ENCODE measurements around the gene STK38L. TPM values are rescaled to one million over a fixed set of nuclear protein-coding genes. Genes with fewer than 3 reads are reported as not detected.

Gene STK38L
- total RNA-seq, 3 donors from 2014 or later: 20.0 to 22.4 (median 22.3) TPM

GRCh38 chr12:27246141-27246540, 2.1 kb downstream of the STK38L start:
- H3K4me1 Mint-ChIP-seq (ENCODE audit: low read depth): peaks cover 34% of the 10 kb centered on the region
- DNase-seq (no peak), ATAC-seq (no peak)
- H3K27me3 Mint-ChIP-seq (ENCODE audit: low read depth): no peaks in the 10 kb centered on the region
- H3K4me3 Mint-ChIP-seq: peak overlapping the region; percentile 39
- H3K9me3 Mint-ChIP-seq: peaks cover 7% of the 10 kb centered on the region
- peaks cover 3% of the 10 kb centered on the region for H3K36me3 Mint-ChIP-seq (ENCODE audit: insufficient read depth)

- peaks cover 7% of the 10 kb centered on the region for H3K9me3 Mint-ChIP-seq
- DNase-seq (no peak), ATAC-seq (no peak)
- peaks cover 34% of the 10 kb centered on the region for H3K4me1 Mint-ChIP-seq (ENCODE audit: low read depth)
- H3K27me3 Mint-ChIP-seq (ENCODE audit: low read depth): no peaks in the 10 kb centered on the region
- H3K4me3 Mint-ChIP-seq: no peak overlapping the region
- H3K36me3 Mint-ChIP-seq (ENCODE audit: insufficient read depth): peaks cover 3% of the 10 kb centered on the region
Measured at GRCh38 chr12:27246774-27247173, 2.7 kb downstream of the STK38L start.

DNA sequence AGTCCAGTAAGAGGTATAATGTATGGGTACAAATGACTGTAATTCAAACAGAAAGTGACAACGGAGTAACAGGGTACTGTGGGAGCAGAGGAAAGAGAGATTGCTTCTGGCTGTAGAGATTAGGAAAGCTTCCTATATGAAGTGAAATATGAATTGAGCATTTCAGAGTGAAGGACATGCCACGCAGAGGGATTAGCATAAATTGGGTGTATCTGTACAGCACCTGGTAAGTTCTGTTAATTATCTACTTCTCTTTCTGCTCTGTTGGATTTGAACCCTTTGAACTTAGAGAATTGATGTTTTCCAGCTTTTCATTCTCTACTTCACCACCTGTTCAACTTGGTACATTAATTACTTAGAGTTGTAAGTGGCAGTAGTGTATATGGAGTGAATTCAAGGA, 8.8 kb downstream of the STK38L start:
- H3K27me3 Mint-ChIP-seq (ENCODE audit: low read depth): no peaks in the 10 kb centered on the region
- peaks cover 16% of the 10 kb centered on the region for H3K36me3 Mint-ChIP-seq (ENCODE audit: insufficient read depth)
- no peaks in the 10 kb centered on the region for H3K9me3 Mint-ChIP-seq
- H3K4me1 Mint-ChIP-seq (ENCODE audit: low read depth): peaks cover 34% of the 10 kb centered on the region
- no peak overlapping the region for H3K4me3 Mint-ChIP-seq
- no peak for ATAC-seq
- DNase-seq: no peak

DNA sequence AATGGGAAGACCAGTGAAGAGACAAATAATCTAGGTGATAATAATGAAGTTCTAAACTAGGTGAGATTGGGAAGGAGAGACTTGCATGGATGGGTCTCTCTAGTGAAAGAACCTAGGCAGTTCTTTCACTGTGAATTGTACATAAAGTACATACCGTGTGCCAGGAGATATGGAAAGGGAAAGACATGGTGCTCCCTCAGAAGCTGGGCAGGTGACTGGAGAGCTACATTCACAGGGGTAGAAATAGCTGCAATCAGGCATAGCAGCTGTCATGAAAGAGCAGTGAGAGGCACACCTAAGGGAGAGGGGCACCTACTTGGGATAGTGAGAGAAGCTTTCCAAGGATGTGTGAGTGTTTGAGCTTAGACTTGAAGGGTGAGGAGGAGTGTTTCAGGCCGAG, 9.3 kb downstream of the STK38L start:
- no peak for DNase-seq
- Mint-ChIP-seq H3K9me3 (no peaks in the 10 kb centered on the region), H3K27me3 (ENCODE audit: low read depth) (no peaks in the 10 kb centered on the region), H3K4me1 (ENCODE audit: low read depth) (peaks cover 30% of the 10 kb centered on the region), H3K36me3 (ENCODE audit: insufficient read depth) (peaks cover 16% of the 10 kb centered on the region), H3K4me3 (no peak overlapping the region)
- ATAC-seq: no peak

- DNase-seq (no peak), ATAC-seq (no peak)
- H3K9me3 Mint-ChIP-seq: no peaks in the 10 kb centered on the region
- H3K4me3 Mint-ChIP-seq: no peak overlapping the region
- peaks cover 22% of the 10 kb centered on the region for H3K36me3 Mint-ChIP-seq (ENCODE audit: insufficient read depth)
- H3K4me1 Mint-ChIP-seq (ENCODE audit: low read depth): peaks cover 34% of the 10 kb centered on the region
- no peaks in the 10 kb centered on the region for H3K27me3 Mint-ChIP-seq (ENCODE audit: low read depth)
Measured at GRCh38 chr12:27255806-27256205, 11.7 kb downstream of the STK38L start.

DNA sequence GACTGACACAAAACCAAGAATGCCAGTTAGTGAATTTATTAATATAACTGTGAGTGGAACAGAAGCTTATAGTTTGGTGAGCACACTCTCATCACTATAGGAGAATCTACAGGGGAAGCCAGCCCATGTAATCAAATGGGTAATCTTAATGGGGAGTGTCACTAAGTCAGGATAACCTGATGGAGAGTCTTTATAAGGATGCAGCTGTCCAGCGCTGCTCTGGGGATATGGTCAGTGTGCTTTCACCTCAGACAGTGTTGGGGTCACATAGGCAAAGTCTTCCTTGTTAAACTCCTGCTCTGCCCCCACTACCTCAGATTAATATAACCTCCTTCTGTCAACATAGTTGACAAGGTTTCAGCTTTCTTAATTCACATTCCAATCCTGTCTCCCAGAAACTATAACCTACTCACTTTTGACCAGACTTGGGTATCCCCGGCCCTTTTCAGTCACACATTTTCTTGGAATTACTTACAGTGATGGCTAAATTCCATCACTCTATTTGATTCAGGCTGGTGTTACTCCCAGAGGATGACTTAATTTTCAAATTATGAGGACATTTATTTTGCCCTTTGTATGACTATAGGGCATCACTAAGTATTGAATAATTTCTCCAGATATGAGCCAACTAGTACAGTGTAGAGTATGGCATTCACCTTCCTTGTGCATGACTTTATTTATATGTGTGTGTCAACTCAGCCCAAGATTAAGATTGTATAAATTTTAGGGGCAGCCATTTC, 13.2 kb downstream of the STK38L start:
- Mint-ChIP-seq H3K4me1 (ENCODE audit: low read depth) (peaks cover 38% of the 10 kb centered on the region), H3K9me3 (no peaks in the 10 kb centered on the region), H3K4me3 (no peak overlapping the region), H3K27me3 (ENCODE audit: low read depth) (no peaks in the 10 kb centered on the region), H3K36me3 (ENCODE audit: insufficient read depth) (peaks cover 20% of the 10 kb centered on the region)
- ATAC-seq (no peak), DNase-seq (no peak)

DNA sequence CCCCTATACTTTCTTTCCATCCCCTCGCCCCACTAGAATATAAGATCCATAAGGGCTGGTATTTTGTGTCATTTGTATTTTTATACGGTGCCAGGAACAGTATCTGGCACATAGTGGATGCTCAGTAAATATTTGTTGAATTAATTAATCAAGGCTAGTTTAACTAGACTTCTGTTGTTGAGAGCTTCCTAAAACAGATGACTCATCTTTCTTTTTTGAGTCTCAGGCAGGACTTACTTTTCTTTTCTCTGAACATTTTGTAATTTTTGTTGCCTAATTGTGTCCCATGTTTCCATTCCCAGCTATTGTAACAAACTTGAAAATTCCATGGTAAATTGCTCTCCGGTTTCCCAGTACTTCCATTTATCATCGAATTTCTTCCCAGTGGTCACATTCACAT, 16.7 kb downstream of the STK38L start:
- H3K9me3 Mint-ChIP-seq: peaks cover 8% of the 10 kb centered on the region
- no peak for DNase-seq
- H3K4me3 Mint-ChIP-seq: no peak overlapping the region
- peaks cover 25% of the 10 kb centered on the region for H3K36me3 Mint-ChIP-seq (ENCODE audit: insufficient read depth)
- no peak for ATAC-seq
- H3K4me1 Mint-ChIP-seq (ENCODE audit: low read depth): peaks cover 24% of the 10 kb centered on the region
- H3K27me3 Mint-ChIP-seq (ENCODE audit: low read depth): no peaks in the 10 kb centered on the region

GRCh38 chr12:27261866-27262265, 17.8 kb downstream of the STK38L start:
- H3K27me3 Mint-ChIP-seq (ENCODE audit: low read depth): no peaks in the 10 kb centered on the region
- DNase-seq: no peak
- ATAC-seq: no peak
- no peak overlapping the region for H3K4me3 Mint-ChIP-seq
- peaks cover 8% of the 10 kb centered on the region for H3K9me3 Mint-ChIP-seq
- peaks cover 24% of the 10 kb centered on the region for H3K36me3 Mint-ChIP-seq (ENCODE audit: insufficient read depth)
- H3K4me1 Mint-ChIP-seq (ENCODE audit: low read depth): peaks cover 18% of the 10 kb centered on the region

DNA sequence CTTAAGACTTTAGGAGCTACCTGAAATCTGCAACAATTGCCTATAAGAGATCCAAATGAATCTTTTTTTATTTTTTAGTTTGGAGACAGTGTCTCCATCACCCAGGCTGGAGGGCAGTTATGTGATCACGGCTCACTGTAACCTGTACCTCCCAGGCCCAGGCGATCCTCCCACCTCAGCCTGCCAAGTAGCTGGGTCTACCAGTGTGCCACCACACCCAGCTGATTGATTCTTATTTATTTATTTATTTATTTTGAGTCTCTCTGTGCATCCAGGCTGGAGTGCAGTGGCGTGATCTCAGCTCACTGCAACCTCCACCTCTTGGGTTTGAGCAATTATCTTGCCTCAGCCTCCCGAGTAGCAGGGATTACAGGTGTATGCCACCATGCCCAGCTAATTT, 26.1 kb downstream of the STK38L start:
- Mint-ChIP-seq H3K9me3 (peaks cover 7% of the 10 kb centered on the region), H3K36me3 (ENCODE audit: insufficient read depth) (peaks cover 29% of the 10 kb centered on the region)
- no peak for ATAC-seq

GRCh38 chr12:27271206-27271605, 27.1 kb downstream of the STK38L start:
- peaks cover 29% of the 10 kb centered on the region for H3K36me3 Mint-ChIP-seq (ENCODE audit: insufficient read depth)
- H3K9me3 Mint-ChIP-seq: peaks cover 7% of the 10 kb centered on the region
- DNase-seq: no peak
- H3K4me1 Mint-ChIP-seq (ENCODE audit: low read depth): peaks cover 8% of the 10 kb centered on the region
- H3K4me3 Mint-ChIP-seq: no peak overlapping the region
- no peaks in the 10 kb centered on the region for H3K27me3 Mint-ChIP-seq (ENCODE audit: low read depth)
- no peak for ATAC-seq

More for the DNA sequence above, 26.1 kb downstream of the STK38L start:
- no peak overlapping the region for H3K4me3 Mint-ChIP-seq
- no peaks in the 10 kb centered on the region for H3K27me3 Mint-ChIP-seq (ENCODE audit: low read depth)
- no peak for DNase-seq
- H3K4me1 Mint-ChIP-seq (ENCODE audit: low read depth): peaks cover 8% of the 10 kb centered on the region

GRCh38 chr12:27272373-27273028, 28.4 kb downstream of the STK38L start:
- DNase-seq: no peak
- Mint-ChIP-seq H3K9me3 (peaks cover 7% of the 10 kb centered on the region), H3K27me3 (ENCODE audit: low read depth) (no peaks in the 10 kb centered on the region), H3K4me3 (no peak overlapping the region), H3K36me3 (ENCODE audit: insufficient read depth) (peaks cover 18% of the 10 kb centered on the region), H3K4me1 (ENCODE audit: low read depth) (peaks cover 11% of the 10 kb centered on the region)
- ATAC-seq: no peak

DNA sequence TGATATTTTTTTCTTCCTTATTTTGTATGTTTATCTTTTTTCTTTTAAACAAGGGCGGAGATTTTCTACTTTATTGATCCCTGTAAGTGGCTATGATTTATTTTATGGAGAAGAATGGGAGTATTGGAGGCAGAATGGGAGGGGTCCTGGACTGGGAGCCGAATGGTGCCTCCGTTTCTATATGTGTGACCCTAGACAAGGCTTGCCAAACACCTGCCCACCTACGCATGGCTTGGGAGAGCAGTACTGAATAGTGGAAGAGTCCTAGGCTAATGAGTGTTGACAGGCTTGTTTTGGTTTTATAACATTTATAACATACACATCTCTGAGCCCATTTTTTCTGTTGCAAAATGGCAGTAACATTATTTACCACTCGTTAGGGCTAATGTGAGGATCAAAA, 29.0 kb downstream of the STK38L start:
- ATAC-seq: no peak
- peaks cover 12% of the 10 kb centered on the region for H3K36me3 Mint-ChIP-seq (ENCODE audit: insufficient read depth)

DNA sequence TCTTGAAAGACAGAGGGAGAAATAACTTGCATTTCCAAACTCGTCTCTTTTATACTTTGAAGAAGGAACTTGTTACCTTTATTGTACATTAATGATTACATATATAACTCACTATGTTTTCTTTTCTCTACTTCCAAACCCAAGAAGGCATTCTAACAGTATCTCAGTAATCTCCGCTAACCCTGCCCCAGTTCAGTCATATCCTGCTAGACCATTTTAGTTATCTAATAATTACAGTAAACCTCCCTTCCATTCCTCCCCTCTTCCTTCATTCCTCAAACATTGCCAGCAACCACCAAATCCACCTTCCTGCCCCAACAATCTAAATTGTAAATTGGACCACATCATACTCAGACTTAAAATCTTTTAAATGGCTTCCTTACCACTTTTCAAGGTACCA, 30.6 kb downstream of the STK38L start:
- no peaks in the 10 kb centered on the region for H3K27me3 Mint-ChIP-seq (ENCODE audit: low read depth)
- no peak overlapping the region for H3K4me3 Mint-ChIP-seq
- DNase-seq (no peak), ATAC-seq (no peak)
- H3K4me1 Mint-ChIP-seq (ENCODE audit: low read depth): peaks cover 18% of the 10 kb centered on the region
- no peaks in the 10 kb centered on the region for H3K9me3 Mint-ChIP-seq
- H3K36me3 Mint-ChIP-seq (ENCODE audit: insufficient read depth): peaks cover 10% of the 10 kb centered on the region

More for the DNA sequence above, 29.0 kb downstream of the STK38L start:
- Mint-ChIP-seq H3K4me1 (ENCODE audit: low read depth) (peaks cover 15% of the 10 kb centered on the region), H3K9me3 (peaks cover under 1% of the 10 kb centered on the region), H3K4me3 (no peak overlapping the region), H3K27me3 (ENCODE audit: low read depth) (no peaks in the 10 kb centered on the region)
- DNase-seq: no peak

- Mint-ChIP-seq H3K36me3 (ENCODE audit: insufficient read depth) (peaks cover 5% of the 10 kb centered on the region), H3K9me3 (no peaks in the 10 kb centered on the region), H3K4me3 (no peak overlapping the region), H3K4me1 (ENCODE audit: low read depth) (peaks cover 16% of the 10 kb centered on the region), H3K27me3 (ENCODE audit: low read depth) (no peaks in the 10 kb centered on the region)
- no peak for DNase-seq
- ATAC-seq: no peak
Measured at GRCh38 chr12:27276275-27276674, 32.2 kb downstream of the STK38L start.

- Mint-ChIP-seq H3K4me1 (ENCODE audit: low read depth) (peaks cover 15% of the 10 kb centered on the region), H3K4me3 (no peak overlapping the region), H3K9me3 (no peaks in the 10 kb centered on the region), H3K27me3 (ENCODE audit: low read depth) (no peaks in the 10 kb centered on the region), H3K36me3 (ENCODE audit: insufficient read depth) (peaks cover 3% of the 10 kb centered on the region)
- peak; percentile 77 to 84 for ATAC-seq
- DNase-seq: no peak
Measured at GRCh38 chr12:27277846-27278260, 33.8 kb downstream of the STK38L start.
